AG09309 (cell line): ENCODE data around the gene SLC25A43.

Source experiments
- DNase-seq: peaks from one replicate; pipeline ENCODE4 v3.0.0-alpha.2; 2010; ENCODE audit warnings: low read depth
- H3K4me3 ChIP-seq: 2 replicates; pipeline ENCODE4 v1.5.1; 2011; ENCODE audit warnings: mild to moderate bottlenecking, low read depth, low read length, moderate library complexity; ENCODE audit not compliant: control insufficient read depth
- TF ChIP-seq, protein P1 (sequence below): IDR thresholded peaks from 2 replicates; pipeline ENCODE4 v1.5.1; 2011; ENCODE audit warnings: mild to moderate bottlenecking, low read depth, low read length, inconsistent platforms; ENCODE audit not compliant: insufficient read depth, control insufficient read depth; ENCODE audit errors: missing control alignments

SLC25A43 gene

DNA sequence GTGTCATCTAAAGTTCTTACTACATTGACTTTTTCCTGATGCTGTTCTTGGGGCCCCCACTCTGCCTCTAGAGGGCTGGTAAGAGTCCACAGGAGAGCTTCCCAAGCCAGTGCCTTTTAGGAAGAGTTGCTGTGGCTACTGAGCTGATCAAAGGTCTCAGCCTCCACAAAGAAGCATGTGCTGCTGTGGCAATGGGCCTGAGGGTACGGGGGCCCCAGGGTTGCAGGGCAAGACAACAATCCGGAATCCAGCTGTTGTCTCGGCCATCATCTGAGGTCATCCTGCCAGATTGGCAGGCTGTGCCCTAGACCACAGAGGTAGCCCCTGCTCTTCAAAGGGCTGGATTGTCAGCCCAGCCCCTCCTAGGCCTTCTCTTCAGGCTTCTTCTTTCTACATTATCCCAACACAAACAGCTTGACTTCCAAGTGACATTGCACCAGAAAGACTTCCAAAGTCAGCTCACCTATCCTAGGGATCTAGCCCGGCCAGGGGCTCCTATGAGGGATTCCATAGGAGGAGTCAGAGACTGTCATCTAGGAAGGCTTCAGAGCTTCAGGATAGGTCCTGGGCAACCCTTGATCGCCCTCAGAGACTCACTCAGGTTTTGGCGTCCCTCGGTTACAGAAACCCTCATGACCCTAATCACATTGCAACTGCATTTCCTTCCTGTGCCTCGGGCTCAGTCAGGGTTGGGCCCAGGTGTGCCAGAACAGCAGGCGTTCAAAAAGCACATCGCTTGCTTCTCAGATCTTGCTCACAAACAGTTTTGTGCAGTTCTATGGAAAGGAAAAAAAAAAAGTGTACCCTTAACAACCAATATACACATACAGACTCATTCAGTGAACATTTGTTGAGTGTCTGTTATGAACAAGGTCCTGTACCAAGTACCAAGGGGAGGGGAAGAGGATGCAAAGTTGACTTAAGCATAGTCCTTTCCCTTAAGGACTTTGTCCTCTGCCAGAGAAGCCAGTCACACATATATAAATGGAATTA is 96.9 kb downstream of the SLC25A43 start:
- TF ChIP-seq, protein P1, sequence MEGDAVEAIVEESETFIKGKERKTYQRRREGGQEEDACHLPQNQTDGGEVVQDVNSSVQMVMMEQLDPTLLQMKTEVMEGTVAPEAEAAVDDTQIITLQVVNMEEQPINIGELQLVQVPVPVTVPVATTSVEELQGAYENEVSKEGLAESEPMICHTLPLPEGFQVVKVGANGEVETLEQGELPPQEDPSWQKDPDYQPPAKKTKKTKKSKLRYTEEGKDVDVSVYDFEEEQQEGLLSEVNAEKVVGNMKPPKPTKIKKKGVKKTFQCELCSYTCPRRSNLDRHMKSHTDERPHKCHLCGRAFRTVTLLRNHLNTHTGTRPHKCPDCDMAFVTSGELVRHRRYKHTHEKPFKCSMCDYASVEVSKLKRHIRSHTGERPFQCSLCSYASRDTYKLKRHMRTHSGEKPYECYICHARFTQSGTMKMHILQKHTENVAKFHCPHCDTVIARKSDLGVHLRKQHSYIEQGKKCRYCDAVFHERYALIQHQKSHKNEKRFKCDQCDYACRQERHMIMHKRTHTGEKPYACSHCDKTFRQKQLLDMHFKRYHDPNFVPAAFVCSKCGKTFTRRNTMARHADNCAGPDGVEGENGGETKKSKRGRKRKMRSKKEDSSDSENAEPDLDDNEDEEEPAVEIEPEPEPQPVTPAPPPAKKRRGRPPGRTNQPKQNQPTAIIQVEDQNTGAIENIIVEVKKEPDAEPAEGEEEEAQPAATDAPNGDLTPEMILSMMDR: no peak
- no peak overlapping the region for H3K4me3 ChIP-seq
- DNase-seq: no peak

DNA sequence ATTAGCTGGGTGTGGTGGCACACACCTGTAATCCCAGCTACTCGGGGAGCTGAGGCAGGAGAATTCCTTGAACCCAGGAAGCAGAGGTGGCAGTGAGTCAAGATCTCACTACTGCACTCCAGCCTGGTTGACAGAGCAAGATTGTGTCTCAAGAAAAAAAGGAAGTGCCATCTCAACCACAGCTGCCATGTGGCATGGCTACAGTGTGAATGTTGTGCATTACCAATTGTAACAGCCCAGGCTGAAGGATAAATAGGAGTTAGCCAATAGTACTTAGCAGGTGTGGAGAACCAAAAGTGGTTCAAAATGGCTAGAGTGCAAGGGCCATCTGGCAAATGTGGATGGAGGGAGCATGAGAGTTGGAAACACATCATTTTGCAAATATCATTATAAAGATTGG is 98.0 kb downstream of the SLC25A43 start:
- DNase-seq: no peak
- TF ChIP-seq, protein P1: no peak
- no peak overlapping the region for H3K4me3 ChIP-seq

DNA sequence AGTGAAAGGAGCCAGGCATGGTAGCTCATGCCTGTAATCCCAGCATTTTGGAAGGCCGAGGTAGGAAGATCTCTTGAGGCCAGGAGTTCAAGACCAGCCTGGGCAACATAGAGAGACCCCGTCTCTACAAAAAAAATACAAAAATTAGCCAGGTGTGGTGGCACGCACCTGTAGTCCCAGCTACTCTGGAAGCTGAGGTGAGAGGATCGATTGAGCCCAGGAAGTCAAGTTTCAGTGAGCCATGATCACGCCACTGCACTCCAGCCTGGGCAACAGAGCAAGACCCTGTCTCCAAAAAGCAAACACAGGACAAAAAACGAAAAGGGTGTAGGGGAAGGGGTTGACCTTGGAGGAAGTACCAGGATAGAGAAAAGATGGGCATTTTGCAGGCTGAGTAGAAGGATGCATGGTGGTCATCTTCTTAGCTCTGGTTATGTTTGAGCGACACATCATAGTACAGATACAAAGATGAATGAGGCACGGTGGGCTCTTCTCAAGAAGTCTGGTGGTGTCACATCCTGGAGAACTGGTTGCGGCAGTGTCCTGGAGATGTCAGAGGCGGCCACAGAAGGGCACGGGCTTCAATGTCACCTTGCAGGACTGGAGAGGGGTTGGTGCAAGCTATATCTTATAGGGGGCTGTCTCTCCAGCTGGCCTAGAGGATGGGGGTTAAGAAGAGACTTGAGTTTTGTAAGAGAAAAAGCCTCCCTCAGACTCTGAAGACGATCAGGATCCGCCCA is 101.1 kb downstream of the SLC25A43 start:
- DNase-seq: no peak
- TF ChIP-seq, protein P1: no peak

DNA sequence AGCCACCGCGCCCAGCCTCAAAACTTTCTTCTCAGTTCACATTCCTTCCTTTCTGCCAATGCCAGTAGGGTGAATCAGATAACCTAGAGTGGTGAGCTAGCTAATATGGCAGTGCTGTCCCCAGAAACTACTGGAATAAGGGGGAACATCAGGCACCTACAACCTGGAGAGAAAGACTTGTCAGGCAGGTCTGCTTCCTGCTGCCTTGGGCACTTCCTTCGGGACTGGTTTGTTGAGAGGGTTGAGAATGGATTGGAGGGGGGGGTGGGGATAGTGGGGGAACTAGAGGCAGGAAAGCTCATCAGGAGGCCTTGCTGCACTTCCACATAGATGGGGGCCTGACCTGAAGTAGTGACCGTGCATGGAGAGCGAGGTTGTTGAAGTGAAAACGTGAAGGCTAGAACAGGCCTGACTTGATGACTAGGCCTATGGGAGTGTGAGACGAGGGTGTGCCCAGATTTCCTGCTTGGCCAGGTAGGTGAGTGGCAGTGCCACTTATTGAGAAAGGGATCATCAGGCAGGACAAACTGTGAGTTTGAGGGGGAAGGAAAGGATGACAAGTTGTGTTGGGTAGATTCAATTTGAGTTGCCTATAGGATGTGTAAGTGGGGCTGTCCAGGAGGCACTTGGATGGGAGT is 102.5 kb downstream of the SLC25A43 start:
- TF ChIP-seq, protein P1: no peak
- DNase-seq: no peak
- no peak overlapping the region for H3K4me3 ChIP-seq

More for the DNA sequence above, 101.1 kb downstream of the SLC25A43 start:
- no peak overlapping the region for H3K4me3 ChIP-seq

DNA sequence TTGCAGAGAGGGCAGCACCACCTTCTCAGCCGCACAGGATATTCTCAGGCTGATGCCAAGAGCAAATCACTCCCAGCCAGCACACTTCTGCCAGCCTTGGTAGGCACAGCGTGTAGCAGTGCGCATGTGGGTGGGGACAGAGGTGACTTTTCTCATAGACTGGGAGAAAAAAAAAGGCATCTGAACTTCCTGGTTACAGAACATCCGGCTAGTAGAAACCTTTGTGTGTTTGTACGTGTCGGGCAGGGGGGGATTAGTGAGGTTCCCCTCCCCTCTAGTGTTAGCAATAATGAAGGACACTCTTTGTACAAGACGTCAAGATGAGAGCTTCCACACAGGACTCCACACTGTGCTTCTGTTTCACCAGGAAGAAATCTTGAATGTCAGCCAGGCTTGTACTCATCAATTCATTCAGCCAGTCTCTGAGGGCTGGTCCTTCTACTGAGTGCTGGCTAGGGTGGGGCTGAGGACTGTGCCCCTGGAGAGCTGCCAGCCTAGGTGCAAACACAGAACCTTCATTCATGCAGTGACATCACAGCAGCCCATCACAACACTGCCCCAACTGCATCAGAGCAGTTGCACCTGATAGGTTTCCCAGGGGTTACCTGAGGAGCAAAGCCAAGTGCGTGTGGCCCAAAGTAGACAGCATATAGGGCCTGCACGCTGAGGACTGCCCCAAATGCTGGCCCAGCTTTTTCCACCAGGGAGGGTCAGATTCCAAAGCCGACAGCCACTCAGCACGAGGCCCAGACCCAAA is 103.8 kb downstream of the SLC25A43 start:
- H3K4me3 ChIP-seq: no peak overlapping the region
- TF ChIP-seq, protein P1: no peak
- no peak for DNase-seq

DNA sequence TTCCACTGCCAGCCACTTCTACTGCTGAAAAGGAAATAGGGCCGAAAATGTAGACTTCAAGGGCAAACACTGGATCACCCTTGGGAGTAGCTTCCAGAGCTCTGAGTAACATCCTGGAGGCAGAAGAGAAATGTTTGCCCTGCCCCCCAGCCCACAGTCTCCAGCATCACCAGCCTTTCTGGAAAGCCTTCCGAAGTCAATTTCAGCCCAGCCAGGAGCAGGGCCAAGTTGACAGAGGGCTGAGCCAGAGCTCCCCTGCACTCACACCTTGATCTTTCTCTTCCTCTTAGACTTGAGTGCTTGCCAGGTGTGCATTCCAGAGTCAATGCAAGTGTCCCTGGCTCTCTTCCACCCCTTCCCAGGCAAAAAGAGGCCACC is 104.3 kb downstream of the SLC25A43 start:
- TF ChIP-seq, protein P1: no peak
- no peak overlapping the region for H3K4me3 ChIP-seq
- peak; percentile 49 for DNase-seq
